T-helper 1 cell treated with Interleukin-12 subunit alpha and Interleukin-12 subunit beta and Interleukin-4 antibody, amounts not matched to agents 30 μg/mL and 1 μg/mL, for 36 hours (primary cell): ENCODE results near the gene BABAM2.

ENCODE experiments used
- H3K27ac Mint-ChIP-seq: one replicate; pipeline ENCODE4 v1.8.0; 2021; ENCODE audit warnings: mild to moderate bottlenecking, mixed read lengths
- H3K27me3 Mint-ChIP-seq: one replicate; pipeline ENCODE4 v1.8.0; 2021; ENCODE audit warnings: low read depth, mixed read lengths
- H3K36me3 Mint-ChIP-seq: one replicate; pipeline ENCODE4 v1.8.0; 2021; ENCODE audit warnings: low read depth, mixed read lengths
- H3K4me1 Mint-ChIP-seq: one replicate; pipeline ENCODE4 v1.8.0; 2021; ENCODE audit warnings: low read depth, mixed read lengths
- H3K4me3 Mint-ChIP-seq: one replicate; pipeline ENCODE4 v1.8.0; 2021; ENCODE audit warnings: mild to moderate bottlenecking, moderate library complexity, mixed read lengths
- H3K9me3 Mint-ChIP-seq: one replicate; pipeline ENCODE4 v1.8.0; 2021; ENCODE audit warnings: mixed read lengths

BABAM2 gene

DNA sequence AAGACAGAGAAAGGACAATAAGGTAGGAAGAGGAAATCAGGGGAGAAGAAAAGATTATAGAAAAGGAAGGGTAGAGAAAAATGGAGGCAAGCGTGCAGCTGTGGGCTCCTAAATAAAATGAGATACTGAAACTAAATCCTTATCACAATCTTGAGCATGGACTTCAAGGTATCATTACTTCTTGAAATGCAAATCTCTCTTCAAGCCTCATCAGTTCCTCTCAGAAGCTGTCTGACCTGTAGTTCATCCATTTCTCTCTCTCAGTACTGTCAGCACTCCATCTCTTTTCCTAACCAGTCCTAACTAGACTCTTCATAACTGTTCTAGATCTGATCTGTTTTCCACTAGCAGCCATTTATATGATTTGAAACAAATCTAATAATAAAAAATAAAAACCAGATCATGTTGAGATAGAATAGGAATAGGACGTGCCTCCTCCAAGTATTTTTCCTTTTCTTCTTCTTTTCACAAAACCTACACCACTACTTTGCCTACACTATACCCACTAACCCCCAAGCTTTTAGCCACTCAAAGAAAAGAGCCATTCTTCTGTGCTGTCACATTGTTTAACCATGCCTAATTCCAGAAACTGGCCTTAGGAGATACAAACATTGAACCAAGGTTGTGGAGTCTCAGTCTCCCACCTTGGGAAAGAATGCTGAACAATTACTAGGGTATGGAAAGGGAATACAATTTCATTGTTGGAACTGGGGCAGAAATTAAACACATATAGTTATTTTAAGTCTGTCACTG lies 21.1 kb downstream of the BABAM2 start:
- Mint-ChIP-seq H3K27me3 (no peaks in the 10 kb centered on the region), H3K36me3 (peaks cover 24% of the 10 kb centered on the region), H3K4me1 (peaks cover 17% of the 10 kb centered on the region), H3K4me3 (no peak overlapping the region), H3K9me3 (no peaks in the 10 kb centered on the region), H3K27ac (no peak overlapping the region)

DNA sequence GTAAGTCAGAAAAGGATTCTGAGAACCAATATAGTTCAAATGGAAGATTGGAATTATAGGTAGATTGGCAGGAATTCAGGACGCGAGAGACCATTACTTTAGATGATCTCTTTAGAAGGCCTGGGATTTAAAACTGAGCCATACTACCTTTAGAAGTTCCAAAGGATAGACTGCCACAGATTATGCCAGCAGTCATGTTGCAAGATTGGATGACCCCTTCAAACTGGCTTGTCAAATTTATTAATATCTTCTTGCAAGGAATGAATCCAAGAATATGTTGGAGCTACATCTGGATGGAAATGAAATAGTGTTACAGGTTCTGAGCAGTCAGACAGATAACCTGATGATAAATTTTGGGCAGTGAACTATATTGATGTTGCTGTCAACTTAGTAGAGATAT lies 22.0 kb downstream of the BABAM2 start:
- no peak overlapping the region for H3K27ac Mint-ChIP-seq
- peaks cover 23% of the 10 kb centered on the region for H3K36me3 Mint-ChIP-seq
- H3K4me1 Mint-ChIP-seq = peaks cover 17% of the 10 kb centered on the region
- no peak overlapping the region for H3K4me3 Mint-ChIP-seq
- H3K9me3 Mint-ChIP-seq = no peaks in the 10 kb centered on the region
- no peaks in the 10 kb centered on the region for H3K27me3 Mint-ChIP-seq

DNA sequence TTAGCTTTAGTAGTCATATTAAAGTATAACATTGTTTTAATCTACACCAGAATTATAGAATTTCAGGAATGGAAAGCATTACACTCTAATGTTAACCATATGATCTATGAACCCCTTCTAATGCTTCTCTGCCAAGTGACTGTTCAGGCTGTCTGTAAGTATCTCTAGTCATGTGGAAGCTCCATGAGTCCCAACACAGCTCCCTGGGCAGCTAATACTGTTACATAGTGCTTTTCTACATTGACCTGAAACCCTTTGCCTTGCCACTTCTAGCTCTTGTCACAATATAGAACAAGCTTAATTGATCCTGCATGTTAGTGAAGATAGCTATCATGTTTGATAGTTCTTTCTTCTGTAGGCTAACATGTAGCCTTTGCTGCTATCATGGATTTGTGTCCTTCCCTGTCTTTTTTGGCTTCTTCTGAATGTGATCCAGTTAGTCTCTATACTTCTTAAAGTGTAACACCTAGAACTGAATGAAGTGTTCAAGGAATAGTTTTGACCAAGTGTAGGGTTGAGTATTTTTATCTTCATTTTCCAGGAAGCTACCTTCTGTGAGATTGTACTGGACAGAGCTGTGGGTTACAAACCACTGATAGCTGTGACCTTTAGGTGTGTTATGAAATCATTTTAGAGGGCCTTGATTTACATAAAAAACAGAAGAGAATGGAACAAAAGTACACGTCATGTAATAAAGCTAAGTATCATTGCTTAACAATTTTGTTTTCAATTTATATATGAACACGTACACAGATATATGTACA lies 23.7 kb downstream of the BABAM2 start:
- Mint-ChIP-seq H3K27ac (peak overlapping the region; percentile 17), H3K9me3 (no peaks in the 10 kb centered on the region), H3K36me3 (peaks cover 18% of the 10 kb centered on the region), H3K4me1 (peaks cover 10% of the 10 kb centered on the region), H3K4me3 (no peak overlapping the region), H3K27me3 (no peaks in the 10 kb centered on the region)

DNA sequence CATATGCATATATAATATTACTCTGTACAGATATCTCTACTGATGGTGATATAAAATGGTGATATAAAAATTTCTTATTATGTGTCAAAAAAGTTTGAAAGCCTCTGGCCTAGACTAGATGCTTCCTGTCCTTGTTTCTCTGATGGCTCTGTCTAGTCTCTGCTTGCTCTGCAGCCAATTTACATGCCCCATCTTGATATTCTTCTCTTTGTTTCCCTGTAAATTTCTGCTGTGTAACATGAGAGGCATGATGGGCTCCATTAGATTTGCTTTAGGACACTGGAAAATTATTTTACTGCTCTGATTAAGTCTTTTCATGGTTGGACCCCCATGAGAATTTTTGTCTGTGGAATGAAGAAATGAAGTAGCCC lies 24.3 kb downstream of the BABAM2 start:
- peaks cover 6% of the 10 kb centered on the region for H3K4me1 Mint-ChIP-seq
- no peaks in the 10 kb centered on the region for H3K27me3 Mint-ChIP-seq
- no peak overlapping the region for H3K27ac Mint-ChIP-seq
- H3K36me3 Mint-ChIP-seq = peaks cover 14% of the 10 kb centered on the region
- H3K4me3 Mint-ChIP-seq = no peak overlapping the region
- no peaks in the 10 kb centered on the region for H3K9me3 Mint-ChIP-seq

DNA sequence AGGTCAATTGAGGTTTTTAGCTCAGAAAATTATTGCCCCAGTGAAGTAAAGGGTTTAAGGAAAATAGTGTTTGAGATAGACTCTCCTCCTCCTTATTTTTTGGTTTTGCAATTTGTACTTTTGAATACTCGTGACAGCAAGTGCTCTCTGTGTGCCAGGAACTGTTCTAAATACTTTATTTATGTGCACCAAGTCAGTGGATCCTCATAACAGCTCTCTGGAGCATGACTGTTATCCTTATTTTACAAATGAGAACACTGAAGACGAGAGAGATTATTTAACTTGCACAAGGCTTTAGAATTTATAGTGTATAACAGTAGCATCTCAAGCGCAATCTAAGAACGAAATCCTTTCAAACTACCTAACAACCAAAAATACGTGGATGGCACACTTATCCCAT lies 24.7 kb downstream of the BABAM2 start:
- H3K27me3 Mint-ChIP-seq = no peaks in the 10 kb centered on the region
- H3K27ac Mint-ChIP-seq = no peak overlapping the region
- H3K9me3 Mint-ChIP-seq = no peaks in the 10 kb centered on the region
- H3K4me3 Mint-ChIP-seq = no peak overlapping the region
- H3K4me1 Mint-ChIP-seq = peaks cover 8% of the 10 kb centered on the region
- H3K36me3 Mint-ChIP-seq = peaks cover 12% of the 10 kb centered on the region

DNA sequence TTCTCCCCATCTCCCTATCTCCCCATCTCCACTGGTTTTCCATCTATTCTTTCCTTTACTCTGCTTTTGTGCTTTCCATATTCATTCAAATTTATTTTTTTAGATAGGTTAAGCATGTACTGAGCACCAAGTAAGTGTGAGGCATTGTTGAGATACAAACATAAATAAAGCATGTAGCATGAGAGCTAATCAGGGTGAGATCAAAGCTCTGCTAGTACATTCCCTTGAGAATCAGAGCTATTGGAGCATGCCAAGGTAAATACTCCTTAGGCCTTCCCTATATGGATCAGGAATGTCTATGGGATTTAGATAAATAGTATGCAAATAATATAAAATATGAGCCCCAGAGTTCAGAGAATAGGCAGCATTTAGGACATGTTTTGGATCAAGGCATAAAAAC lies 25.3 kb downstream of the BABAM2 start:
- no peak overlapping the region for H3K4me3 Mint-ChIP-seq
- peaks cover 9% of the 10 kb centered on the region for H3K36me3 Mint-ChIP-seq
- no peaks in the 10 kb centered on the region for H3K27me3 Mint-ChIP-seq
- no peak overlapping the region for H3K27ac Mint-ChIP-seq
- peaks cover 10% of the 10 kb centered on the region for H3K4me1 Mint-ChIP-seq
- no peaks in the 10 kb centered on the region for H3K9me3 Mint-ChIP-seq

DNA sequence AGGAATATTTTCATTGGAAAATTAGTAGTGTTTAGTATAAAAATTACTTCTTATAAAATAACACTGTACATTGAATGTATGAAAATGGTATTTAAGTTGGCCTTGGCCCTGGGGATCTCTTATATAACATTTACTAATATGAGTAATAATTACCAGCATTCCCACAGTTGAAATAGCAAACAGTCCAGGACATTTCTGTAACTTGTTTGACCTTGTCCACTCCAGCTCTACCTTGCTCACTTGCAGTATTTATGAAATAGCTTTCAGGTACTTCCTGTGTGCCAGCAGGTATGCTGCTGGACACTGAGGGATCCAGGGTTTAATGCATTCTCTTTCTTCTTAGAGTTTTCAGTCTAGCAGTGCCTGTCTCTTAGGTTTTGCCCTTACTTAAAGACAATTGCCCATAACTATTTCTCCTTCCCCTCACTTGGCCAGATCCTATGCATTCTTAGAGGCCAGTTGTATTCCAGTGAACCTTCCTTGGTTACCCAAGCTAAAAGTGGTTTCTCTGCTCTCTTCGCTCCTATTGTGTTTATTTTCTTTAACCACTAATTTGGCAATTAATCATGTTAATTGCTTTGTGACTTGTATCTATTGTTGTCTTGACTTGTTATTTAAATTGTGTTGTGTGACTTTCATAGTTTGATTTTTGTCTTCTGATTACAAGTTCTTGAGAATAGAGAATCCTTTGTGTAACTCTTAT lies 25.9 kb downstream of the BABAM2 start:
- peaks cover 10% of the 10 kb centered on the region for H3K4me1 Mint-ChIP-seq
- H3K27ac Mint-ChIP-seq = no peak overlapping the region

DNA sequence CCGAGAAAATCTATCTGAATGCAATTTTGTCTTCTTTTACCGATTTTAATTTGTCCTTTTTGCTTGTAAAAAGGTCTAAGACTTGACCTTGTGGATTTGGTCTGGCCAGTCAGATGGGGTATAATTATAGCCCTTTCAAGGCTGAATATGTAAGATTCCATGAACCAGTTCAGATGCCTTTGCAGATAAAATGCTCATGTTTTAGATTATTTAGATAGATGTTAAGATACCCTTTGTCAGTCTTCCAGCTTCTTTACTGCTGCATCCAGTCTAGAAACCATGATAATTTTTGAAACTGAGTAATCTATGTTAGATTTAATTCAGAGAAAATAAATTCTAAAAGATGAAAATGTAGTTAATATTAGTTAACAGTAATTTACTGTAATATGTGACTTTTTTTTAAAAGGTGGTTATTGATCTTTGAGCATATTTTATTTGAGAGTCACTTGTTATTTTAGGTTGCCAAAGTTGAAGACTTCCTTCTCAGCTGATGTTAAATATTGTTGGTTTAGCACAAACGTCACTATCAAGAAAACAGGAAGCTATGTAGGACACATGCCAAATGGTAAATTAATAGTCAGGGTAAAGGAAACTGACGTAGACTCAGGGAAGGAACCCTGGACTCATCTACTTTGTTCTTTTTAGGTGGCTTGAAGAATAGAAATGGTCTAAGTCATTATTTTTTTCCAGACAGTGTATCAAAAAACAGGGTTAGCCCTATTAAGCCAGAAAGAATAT lies 29.8 kb downstream of the BABAM2 start:
- Mint-ChIP-seq H3K36me3 (peaks cover 5% of the 10 kb centered on the region), H3K27ac (no peak overlapping the region), H3K4me3 (no peak overlapping the region), H3K4me1 (peaks cover 7% of the 10 kb centered on the region), H3K9me3 (no peaks in the 10 kb centered on the region), H3K27me3 (no peaks in the 10 kb centered on the region)

More for the DNA sequence above, 25.9 kb downstream of the BABAM2 start:
- Mint-ChIP-seq H3K36me3 (peaks cover 7% of the 10 kb centered on the region), H3K9me3 (no peaks in the 10 kb centered on the region), H3K27me3 (no peaks in the 10 kb centered on the region), H3K4me3 (no peak overlapping the region)

DNA sequence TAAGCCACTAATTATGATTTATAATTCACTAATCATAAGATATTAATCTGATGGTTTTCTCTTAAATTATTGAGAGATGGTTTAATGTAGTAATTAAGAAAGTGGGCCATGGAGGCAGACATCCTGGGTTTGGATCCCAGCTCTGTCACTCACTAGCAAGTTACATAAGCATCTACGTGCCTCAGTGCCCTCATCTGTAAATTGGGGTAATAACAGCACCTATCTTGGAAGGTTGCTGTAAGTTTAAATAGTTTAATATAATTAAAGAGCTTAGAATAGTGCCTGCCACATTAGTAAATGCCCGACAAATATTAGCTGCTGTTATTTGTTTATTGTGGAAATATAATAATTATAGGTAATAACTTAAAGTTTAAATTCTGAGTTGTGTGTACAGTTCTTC lies 30.9 kb downstream of the BABAM2 start:
- peaks cover 9% of the 10 kb centered on the region for H3K36me3 Mint-ChIP-seq
- no peak overlapping the region for H3K27ac Mint-ChIP-seq
- H3K4me3 Mint-ChIP-seq = no peak overlapping the region
- peaks cover 13% of the 10 kb centered on the region for H3K4me1 Mint-ChIP-seq
- H3K27me3 Mint-ChIP-seq = no peaks in the 10 kb centered on the region
- no peaks in the 10 kb centered on the region for H3K9me3 Mint-ChIP-seq

DNA sequence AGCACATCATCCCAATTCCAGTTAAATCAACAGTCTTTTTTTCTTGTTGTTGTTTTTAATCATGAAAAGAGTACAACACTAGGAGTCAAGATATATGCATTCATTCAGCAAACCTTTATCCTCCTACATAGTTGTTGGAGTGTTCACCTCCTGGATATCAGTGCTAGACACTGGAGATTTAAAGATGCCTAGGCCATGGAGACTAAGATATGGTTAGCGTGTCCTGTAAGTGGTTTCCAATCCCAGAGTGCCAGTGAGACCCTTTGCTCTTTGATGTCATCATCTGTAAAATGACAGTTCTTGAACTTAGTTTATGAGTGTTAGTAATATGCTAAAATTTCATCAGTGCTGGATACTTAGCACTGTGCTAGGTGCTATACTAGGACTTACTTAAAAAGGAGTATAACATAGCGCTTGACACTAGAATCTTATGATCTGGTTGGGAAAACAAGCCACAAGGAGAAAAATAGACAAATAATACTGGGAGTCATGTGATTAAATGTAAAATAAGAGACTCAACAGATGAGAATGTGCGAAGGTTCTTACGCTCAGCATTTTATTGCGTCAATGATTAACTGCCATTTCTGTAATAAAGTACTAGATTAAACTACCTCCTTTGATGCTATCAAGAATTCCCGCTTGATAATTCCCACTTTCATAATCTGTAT lies 31.5 kb downstream of the BABAM2 start:
- no peak overlapping the region for H3K4me3 Mint-ChIP-seq
- no peaks in the 10 kb centered on the region for H3K27me3 Mint-ChIP-seq
- no peak overlapping the region for H3K27ac Mint-ChIP-seq
- H3K4me1 Mint-ChIP-seq = peaks cover 14% of the 10 kb centered on the region
- no peaks in the 10 kb centered on the region for H3K9me3 Mint-ChIP-seq
- H3K36me3 Mint-ChIP-seq = peaks cover 10% of the 10 kb centered on the region

DNA sequence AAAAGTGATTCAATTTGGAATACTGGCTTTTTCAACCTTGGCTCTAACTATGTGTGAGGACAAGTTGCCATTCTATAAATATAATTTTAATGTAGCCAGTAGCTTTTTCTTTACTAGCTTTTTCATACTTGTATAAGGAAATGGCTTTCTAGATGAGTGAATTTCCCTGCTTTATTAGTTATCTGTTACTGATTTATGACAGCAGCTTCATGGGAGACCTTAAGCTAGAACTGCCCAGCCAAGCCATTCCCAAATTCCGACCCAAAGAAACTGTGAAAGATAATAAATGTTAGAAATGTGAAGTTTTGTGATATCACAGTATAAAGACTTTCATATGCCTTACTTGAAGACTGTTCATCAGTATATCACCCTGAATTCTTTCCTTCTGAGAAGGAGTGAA lies 32.3 kb downstream of the BABAM2 start:
- Mint-ChIP-seq H3K9me3 (no peaks in the 10 kb centered on the region), H3K4me1 (peaks cover 14% of the 10 kb centered on the region), H3K27ac (no peak overlapping the region), H3K27me3 (no peaks in the 10 kb centered on the region), H3K4me3 (no peak overlapping the region), H3K36me3 (peaks cover 10% of the 10 kb centered on the region)

DNA sequence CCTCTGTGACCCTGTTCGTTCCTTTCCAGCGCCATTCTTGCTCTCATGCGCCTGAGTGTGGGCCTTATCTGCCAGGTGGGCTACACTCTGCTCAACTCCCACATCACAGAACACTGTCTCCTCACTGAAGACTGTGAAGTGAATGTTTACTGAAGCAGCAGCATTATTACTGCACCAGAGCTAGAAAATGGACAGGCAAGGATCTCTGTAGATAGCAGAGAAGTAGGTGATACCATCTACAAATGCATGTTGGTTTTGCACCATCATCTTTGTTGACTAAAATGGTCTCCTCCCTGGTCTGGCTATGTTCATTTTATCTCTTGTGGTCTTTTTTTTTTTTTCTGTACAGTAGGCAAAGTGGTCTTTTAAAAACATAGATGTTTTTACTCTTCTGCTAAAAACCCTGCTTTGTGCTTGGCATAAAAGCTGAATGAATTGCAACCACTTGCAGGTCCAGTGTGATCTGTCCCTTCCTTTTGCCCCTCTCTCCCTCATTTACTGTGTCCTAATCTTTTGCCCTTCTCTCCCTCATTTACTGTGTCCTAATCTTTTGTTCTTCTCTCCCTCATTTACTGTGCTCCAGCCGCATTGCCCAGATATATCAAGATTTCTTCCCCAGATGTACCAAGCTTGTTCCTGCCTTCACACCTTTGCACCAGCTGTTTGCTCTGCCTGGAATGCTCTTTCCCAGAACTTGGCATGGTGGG lies 35.4 kb downstream of the BABAM2 start:
- Mint-ChIP-seq H3K4me3 (no peak overlapping the region), H3K27ac (no peak overlapping the region), H3K4me1 (peaks cover 9% of the 10 kb centered on the region), H3K36me3 (peaks cover 19% of the 10 kb centered on the region), H3K9me3 (no peaks in the 10 kb centered on the region), H3K27me3 (no peaks in the 10 kb centered on the region)

DNA sequence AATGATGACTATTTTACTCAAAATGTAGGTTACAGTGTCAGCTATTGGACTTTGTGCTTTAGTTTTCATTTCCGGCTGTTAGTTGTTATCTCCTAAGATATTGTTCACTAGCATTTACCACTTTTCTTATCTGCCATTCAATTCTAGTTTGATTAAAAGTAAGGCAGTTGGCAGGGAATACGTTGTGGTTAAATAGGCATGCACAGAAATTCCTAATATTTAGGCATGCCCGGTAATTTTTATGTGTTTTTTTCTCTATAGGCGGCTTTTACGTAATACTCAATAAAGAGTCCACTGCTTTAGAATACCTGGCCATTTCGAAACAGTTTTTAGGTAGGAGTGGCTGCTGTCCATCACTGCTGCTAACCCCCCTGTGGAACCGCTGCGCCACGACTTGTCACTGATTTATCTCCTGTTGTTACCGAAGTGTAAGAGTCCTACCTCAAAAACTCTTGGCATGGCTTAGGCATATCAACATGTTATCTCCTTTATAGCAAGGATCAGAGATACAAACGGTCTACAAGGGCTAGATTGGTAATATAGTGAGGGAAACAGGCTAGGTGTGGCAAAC lies 39.5 kb downstream of the BABAM2 start:
- Mint-ChIP-seq H3K4me3 (no peak overlapping the region), H3K4me1 (peaks cover 10% of the 10 kb centered on the region), H3K27me3 (no peaks in the 10 kb centered on the region), H3K27ac (no peak overlapping the region), H3K9me3 (no peaks in the 10 kb centered on the region), H3K36me3 (peaks cover 27% of the 10 kb centered on the region)
